OCI-LY3 (cell line): Measurements from ENCODE around the gene BCAR1.

Experiments
- EZH2phosphoT487 ChIP-seq: fragments of 200-600 bp; shearing (Covaris generic); IDR thresholded peaks from 2 replicates; pipeline ENCODE4 v1.6.1; 2018; ENCODE audit warnings: antibody characterized with exemption, mixed run types, low read depth
- TF ChIP-seq, protein P1 (sequence below): fragments of 200-600, 300-600 bp; sonication (generic); IDR thresholded peaks from 2 replicates; pipeline ENCODE4 v1.5.1; 2014; ENCODE audit warnings: antibody characterized with exemption, low read length, low read depth

DNA sequence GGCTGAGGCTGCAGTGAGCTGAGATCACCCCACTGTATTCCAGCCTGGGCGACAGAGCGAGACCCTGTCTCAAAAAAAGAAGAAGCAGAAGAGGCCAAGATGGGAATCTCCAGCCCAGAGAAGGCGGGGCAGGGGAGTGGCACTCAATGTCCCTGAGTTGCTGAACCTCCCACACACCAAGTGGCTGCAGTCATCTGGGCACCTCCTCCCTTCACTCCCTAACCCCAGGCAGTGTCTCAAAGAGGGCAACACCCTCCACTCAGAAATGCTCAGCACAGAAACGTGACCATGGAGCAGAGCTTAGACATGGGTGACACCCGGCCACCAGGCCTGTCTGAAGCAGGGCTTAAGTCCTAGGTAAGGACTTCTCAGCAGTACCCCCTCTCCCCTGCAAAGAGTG is 36.3 kb upstream of the BCAR1 start:
- TF ChIP-seq, protein P1, sequence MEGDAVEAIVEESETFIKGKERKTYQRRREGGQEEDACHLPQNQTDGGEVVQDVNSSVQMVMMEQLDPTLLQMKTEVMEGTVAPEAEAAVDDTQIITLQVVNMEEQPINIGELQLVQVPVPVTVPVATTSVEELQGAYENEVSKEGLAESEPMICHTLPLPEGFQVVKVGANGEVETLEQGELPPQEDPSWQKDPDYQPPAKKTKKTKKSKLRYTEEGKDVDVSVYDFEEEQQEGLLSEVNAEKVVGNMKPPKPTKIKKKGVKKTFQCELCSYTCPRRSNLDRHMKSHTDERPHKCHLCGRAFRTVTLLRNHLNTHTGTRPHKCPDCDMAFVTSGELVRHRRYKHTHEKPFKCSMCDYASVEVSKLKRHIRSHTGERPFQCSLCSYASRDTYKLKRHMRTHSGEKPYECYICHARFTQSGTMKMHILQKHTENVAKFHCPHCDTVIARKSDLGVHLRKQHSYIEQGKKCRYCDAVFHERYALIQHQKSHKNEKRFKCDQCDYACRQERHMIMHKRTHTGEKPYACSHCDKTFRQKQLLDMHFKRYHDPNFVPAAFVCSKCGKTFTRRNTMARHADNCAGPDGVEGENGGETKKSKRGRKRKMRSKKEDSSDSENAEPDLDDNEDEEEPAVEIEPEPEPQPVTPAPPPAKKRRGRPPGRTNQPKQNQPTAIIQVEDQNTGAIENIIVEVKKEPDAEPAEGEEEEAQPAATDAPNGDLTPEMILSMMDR = no peak
- no peak for TF ChIP-seq EZH2phosphoT487
